HG03469 (cell line): ENCODE data around the gene AMER1.
"Not testable (repeated sequence)": the region's sequence is repeated elsewhere in the genome, so short reads cannot be mapped to it uniquely, and the experiment has no call there.

Experiments
- ATAC-seq: cut with Tn5 transposase; IDR thresholded peaks from one replicate; pipeline ENCODE4 v1.9.1; 2021; ENCODE audit warnings: mild to moderate bottlenecking, moderate library complexity, moderate number of reproducible peaks; ENCODE audit not compliant: unreplicated experiment

Gene AMER1

DNA sequence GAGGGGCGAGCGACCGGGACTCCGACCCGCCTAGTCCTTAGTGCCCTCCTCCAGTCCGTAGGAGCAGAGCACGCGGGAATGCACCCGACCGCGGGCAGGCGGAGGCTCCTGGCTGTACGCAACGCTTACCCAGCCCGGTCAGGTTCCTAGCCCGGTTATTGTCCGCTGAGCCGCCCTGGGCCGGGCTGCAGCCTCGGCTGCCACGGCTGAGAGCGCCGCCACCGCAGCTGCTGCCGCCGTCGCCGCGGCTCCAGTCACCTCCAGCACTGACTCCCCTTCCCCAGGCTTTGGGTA, at the start of gene AMER1:
AMER1 (minus strand) TSS at position 268 of the 294 bp plus-strand sequence. CDS start 12,422 bp downstream, outside the sequence.
- ATAC-seq, result peak; percentile 23

DNA sequence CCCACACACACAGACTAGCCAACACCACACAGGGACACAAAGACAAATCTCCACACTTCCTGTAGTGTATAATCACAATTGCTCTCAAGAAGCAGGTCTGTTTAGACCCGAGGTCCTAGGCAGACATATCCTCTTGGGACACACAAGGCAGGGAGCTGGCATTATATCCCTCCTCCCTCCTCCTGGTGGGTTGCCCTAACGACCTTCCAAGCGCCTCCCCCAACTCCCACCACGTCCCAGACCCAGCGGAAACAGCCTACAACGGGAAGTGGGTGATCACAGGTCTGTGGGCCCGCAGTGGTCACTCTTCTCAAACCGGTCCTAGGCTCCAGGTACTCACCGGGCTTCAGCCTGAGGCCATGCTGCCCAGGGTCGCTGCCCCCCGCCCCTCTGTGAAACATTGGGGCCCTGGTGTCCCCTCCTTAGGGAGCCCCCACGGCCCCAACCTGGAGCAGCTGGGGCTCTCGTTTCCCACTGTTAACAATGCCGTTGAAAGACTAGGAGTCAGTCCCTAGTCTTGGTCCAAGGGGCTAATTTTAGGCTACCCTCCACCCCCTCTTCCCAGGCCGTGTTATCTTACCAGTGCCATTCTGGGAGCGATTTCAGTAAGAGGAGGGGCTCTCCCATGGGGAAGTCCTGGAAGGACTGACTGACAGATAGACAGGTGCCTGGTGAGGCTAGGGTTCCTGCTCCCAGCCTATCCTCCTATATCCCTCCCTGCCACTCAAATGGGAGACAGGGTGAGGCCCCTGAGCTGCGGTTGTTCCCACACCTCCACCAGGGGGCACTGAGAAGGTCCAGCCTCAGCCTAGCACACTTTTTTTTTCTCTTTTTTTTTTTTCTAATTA, 24.8 kb upstream of the AMER1 start, which contains the start of gene ASB12:
ASB12 (minus strand) TSS at position 485 of the 848 bp plus-strand sequence. CDS start 4,957 bp downstream, outside the sequence.
- no peak for ATAC-seq

- ATAC-seq, result no peak
Measured at GRCh38 chrX:64229154-64229553, 23.6 kb upstream of the AMER1 start.

GRCh38 chrX:64218023-64218422, 12.5 kb upstream of the AMER1 start:
- no peak for ATAC-seq

DNA sequence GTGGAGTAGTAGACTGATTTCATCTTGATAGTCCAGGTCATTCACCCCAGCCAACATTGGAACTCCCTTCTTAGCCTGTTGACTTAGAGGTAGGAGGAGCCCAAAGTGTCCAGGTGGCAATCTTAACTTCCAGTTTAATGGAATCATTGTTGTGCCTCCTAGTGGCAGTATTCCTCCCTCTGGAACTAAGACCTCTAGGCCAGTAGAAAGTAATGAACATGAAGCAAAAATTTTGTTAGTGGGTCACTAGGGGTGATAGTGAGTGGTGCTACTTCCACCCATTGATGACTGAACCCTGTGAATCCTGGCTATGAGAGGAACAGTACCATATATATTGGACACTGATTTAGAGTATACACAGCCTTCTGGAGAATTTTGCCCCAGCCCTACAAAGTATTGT, 8.5 kb upstream of the AMER1 start:
- not testable (repeated sequence) for ATAC-seq

DNA sequence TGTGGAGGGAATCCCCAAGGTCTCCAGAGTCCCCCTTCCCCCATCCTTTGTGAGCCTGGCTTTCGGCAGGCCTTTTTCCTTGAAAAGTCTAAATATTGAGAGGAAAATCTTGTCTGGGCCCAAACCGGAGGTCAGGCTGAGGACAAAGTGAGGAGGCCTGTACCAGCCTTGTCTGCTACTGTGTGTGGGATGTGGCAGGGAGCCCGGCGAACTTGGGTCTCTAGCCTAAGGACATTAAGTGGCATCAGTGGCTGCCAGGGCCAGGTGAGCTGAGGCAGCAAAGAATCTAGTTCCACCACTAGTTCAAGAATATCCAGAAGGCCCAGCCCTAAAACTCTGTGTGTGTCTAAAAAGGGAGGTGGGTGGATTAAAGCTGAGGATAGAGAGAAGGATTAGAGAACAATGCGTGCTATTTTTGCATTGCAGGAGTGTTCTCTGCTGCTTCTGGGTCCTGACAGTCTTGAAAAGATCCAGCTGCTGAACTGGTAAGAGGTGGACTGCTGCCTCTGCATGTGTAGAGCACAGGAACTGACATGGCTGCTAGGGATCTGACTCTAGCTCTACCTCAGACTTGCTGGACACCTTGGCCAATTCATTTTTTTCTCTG, 1.2 kb upstream of the AMER1 start:
- ATAC-seq, result no peak

DNA sequence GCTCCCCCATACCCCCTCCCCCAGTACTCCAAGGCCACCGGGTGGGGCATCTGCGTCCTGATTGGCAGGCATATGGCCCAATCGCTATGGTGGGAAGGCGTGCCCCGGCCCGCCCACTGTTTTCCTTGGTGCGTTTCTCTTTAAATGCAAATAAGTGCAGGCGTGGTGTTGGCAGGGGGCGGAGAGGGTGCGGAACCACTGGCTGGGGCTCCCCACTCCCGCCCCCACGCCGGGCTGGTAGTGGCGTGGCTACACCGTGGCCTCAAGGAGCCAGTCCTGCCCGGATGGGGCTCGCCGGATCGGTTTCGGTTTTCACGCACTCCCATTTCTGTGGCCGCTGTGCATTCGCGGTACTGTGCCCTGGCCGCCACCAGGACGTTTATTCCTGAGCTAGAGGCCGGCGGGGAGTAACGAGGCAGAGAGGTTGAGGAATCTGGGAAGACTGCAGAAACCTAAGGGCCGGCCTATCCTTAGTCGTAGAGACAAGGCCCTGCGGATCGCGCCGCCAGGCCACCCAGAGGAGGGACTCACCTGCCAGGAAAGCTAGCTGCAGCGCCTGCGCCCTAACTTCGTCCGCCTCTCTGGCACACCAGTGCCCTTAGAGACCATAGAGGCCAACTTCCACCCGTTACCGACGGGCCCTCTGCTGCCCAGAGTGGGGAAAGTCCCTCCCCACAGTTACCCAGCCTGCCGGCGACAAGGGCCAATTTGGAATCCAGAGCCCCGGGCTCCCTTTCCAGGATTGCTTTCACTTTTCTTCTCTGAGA, 410 bp upstream of the AMER1 start:
- ATAC-seq, result peak; percentile 87

DNA sequence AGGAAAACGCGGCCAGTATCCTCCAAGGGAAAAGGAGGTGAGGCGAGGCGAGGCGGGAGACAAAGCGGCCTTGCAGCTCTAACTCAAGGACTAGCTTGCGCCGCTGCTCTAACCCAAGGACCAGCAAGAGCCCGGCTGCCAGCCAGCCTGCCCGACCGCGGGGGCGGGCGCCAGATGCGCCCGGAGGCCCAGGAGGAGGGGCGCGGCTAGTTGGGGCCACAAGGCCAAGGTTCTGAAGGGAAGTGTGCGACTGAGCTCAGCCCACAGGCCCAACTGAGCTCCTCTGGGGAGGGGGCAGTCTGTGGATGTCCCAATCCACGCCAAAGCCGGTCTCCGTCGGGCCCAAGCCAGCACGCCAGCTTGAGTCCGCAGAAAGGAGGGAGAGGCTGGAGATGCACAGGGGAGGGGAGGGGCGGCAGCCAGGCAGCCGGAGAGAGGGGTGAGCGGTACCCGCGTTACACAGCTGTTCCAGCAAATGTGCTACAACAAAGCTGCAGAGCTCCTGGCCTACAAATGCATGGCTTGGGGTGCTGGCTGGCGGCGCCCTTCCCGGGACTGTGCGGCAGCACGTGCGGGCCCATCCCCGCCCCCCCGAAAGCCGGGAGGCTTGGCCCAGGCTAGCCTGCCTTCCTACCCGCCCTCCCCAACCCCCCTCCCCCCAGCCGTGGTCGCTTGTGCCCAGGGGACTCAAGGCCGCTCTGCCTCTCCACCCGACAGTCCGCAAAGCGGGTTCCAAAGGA, 637 bp downstream of the AMER1 start:
- no peak for ATAC-seq

DNA sequence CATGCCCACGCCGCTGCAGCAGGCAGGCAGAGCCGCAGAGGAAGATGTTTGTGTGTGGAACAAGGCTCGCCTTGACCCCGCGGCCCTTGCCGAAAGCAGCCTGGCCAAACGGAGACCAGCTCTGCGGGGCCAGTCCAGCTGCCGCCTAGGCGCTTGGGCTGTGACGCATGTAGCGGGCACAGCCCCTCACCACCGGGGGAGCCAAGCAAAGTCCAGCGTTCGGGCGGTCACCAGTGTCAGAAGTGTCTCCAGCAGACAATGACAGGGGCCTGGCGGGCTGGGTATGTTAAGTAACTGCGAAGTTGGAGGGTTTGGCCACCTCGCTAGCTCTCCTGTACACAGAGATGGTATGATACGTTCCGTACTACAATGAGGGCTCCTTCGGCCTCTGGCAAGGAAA, 1.3 kb downstream of the AMER1 start:
- ATAC-seq, result no peak

- no peak for ATAC-seq
Measured at GRCh38 chrX:64202808-64203325, 2.6 kb downstream of the AMER1 start.

- ATAC-seq, result no peak
Measured at GRCh38 chrX:64198036-64198435, 7.5 kb downstream of the AMER1 start.

GRCh38 chrX:64196606-64197005, 8.9 kb downstream of the AMER1 start:
- ATAC-seq, result no peak

DNA sequence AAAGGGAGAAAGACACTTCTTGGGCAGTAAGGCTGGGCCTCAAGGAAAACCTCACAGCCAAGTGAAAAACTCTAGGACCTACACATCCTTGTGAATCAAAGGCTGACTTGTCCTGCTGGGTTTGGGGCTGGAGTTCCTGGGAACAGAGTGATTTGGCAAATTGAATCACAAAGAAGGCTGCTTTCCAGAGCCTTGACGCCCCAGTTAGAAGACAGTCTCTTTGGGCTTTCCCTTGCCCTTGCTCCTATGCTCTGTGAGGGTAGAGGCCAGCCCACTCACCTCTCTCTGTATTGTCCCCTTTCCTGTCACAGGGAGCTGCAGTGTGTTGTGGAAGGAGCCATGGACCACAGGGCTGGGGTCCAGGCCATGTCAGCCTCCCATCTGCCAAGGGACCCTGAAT, 9.6 kb downstream of the AMER1 start:
- ATAC-seq, result no peak

- ATAC-seq, result no peak
Measured at GRCh38 chrX:64192673-64193072, 12.8 kb downstream of the AMER1 start.

GRCh38 chrX:64192040-64192439, 13.5 kb downstream of the AMER1 start:
- no peak for ATAC-seq

DNA sequence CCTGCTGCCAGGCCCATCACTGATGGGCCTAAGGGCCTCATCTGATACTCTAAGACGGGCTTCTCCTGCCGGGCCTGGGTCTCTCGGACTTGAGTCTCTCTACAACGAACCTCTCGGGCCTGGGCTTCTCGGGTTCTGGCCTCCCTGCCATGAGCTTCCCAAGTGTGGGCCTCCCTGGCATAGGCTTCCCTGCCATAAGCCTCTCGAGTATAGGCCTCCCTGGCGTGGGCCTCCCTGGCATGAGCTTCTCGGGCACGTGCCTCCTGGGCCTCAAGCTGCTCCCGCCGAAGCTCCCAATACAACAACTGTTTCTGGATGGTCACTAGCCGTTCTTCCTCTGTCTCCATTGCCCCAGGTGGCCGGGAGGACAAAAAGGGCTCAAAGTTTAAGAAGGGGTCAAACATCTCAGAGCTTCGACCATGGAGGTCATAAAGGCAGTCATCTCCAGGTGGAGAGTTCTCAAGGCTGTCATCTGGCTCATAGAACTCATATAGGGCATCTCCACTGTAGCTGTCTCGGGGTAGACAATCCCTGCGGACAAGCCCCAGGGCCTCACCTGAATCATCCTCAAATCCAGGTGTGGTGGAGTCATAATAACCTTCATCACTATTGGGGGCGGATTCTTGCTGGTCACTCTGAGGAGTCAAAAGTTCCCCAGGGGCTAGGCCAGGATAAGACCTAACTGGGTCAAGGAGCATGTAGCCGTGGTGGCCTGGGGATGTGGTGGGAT, 14.1 kb downstream of the AMER1 start:
- ATAC-seq, result no peak

DNA sequence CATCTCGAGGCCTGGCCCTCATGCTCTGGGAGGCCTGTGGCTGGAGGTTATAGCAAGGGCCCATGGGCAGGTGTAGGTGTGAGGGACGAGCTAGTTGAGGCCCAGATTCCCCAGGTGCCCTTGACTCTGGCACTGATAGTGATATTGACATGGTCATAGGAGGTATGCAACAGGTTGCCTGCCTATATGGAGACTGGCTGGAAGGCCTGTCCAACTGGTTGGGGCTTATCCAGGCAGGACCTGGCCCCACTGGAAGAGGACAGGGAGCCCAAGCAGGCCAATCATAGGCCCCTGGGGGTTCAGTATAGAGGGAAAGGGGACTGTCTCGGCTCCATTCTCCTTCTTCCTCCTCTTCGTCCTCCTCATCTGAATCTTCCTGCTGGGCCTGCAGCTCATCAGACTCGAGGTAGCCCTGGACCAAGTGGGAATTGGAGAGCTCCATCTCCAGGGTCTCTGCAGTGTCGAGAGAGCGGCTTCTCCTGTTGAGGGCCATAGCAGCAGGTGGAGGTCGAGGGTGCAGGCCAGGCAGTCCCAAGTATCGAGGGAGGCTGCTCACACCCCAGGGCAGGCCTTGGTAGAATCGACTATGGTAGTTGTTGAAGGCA, 15.3 kb downstream of the AMER1 start:
- no peak for ATAC-seq

DNA sequence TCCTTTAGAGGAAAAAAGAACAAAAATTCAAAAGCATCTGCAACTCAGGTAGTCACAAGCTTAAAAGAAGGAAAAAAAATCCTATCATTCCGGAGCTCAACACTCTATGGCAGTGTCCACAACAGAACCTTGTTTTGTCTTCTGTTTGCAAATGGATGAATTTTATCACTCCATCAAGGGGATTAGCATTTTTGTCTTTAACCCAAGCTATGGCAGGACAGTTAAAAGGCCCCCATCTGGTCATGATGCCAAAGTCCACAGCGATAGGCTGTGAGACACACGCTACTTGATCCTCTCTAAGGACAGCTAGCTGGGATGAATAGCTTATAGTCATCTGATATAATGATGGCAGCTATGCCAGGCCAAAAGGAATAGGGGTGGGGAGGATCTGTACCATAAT, 16.6 kb downstream of the AMER1 start:
- no peak for ATAC-seq

- no peak for ATAC-seq
Measured at GRCh38 chrX:64187762-64188150, 17.8 kb downstream of the AMER1 start.
